Measurements from ENCODE around the gene ACTR5.

The ACTR5 gene

DNA sequence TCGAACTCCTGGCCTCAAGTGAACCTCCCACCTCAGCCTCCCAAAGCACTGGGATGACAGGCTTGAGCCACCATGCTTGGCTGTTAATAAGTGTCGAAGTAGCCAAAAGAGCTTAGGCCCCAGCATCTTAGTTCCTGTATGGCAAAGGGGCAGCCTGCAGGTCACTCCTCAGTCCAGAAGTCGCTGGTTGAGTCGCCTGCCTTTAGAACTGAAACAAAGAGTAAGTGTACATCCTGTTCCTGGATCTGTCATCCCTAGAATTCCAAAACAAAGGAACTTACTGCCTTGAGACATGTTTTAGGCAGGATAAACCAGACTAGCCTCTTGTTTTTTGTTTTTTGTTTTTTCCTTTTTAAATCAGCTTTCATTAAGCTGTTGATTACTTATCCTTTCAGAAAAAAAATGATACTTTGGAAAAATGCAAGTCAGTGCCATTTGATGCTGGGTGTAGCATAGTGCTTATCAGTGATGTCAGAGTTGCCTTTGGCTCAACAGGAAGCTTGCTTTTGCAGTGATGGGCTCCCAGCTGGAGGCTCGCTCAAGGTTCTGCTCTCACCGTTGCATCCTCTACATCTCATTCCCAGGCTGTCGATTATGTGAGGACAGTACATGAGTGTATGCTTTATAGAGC, 9.0 kb downstream of the ACTR5 start:
- ChIA-PET CTCF (interaction anchor here (12.3 kb wide), 1 partner anchor 109 kb away, joined by 164 read pairs; no protein-coding TSS in a partner anchor), POLR2A (no interaction called here)
- TF ChIP-seq, protein P1, sequence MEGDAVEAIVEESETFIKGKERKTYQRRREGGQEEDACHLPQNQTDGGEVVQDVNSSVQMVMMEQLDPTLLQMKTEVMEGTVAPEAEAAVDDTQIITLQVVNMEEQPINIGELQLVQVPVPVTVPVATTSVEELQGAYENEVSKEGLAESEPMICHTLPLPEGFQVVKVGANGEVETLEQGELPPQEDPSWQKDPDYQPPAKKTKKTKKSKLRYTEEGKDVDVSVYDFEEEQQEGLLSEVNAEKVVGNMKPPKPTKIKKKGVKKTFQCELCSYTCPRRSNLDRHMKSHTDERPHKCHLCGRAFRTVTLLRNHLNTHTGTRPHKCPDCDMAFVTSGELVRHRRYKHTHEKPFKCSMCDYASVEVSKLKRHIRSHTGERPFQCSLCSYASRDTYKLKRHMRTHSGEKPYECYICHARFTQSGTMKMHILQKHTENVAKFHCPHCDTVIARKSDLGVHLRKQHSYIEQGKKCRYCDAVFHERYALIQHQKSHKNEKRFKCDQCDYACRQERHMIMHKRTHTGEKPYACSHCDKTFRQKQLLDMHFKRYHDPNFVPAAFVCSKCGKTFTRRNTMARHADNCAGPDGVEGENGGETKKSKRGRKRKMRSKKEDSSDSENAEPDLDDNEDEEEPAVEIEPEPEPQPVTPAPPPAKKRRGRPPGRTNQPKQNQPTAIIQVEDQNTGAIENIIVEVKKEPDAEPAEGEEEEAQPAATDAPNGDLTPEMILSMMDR (IDR thresholded peaks at IDR 0.05; ENCODE audit: insufficient read depth, low read length, missing control alignments) = no peak
- DNase-seq (ENCODE audit: low read depth, low spot score) = no peak
- no peak overlapping the region for H3K4me3 ChIP-seq (ENCODE audit: low read depth, low read length)

DNA sequence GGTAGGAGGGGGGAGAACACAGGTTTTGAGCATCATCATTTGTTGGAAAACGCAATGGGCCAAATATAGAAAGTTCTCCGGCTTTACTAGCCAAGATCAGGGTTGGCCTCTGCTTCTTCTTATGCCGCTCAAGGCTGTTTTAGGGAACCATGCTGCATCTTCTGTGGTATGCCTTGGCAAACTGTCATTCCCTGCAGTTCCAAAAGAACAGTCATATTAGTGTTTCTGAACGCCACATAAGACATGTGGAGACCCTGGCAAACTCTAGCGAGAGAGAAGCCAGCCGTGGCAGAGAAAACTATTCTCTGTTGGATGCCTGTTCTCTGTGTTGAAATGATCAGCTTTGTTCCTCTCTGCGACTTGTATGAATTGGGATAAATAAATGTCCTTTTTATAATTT, 10.8 kb downstream of the ACTR5 start:
- no peak for DNase-seq (ENCODE audit: low read depth, low spot score)
- TF ChIP-seq, protein P1 (IDR thresholded peaks at IDR 0.05; ENCODE audit: insufficient read depth, low read length, missing control alignments) = no peak
- POLR2A ChIA-PET = no interaction called here
- H3K4me3 ChIP-seq (ENCODE audit: low read depth, low read length) = no peak overlapping the region
- CTCF ChIA-PET = interaction anchor here (1.2 to 12.3 kb wide), 4 partner anchors 8 to 116 kb away, joined by 3 to 164 read pairs (median 14); no protein-coding TSS in a partner anchor

- no peak overlapping the region for H3K4me3 ChIP-seq (ENCODE audit: low read depth, low read length)
- ChIA-PET POLR2A (no interaction called here), CTCF (interaction anchor here (4.2 kb wide), 1 partner anchor 10 kb away, joined by 24 read pairs; no protein-coding TSS in a partner anchor)
- TF ChIP-seq, protein P1 (IDR thresholded peaks at IDR 0.05; ENCODE audit: insufficient read depth, low read length, missing control alignments) = no peak
- DNase-seq (ENCODE audit: low read depth, low spot score) = no peak
These were observed 12.7 kb downstream of the ACTR5 start for GRCh38 chr20:38760978-38761377.

DNA sequence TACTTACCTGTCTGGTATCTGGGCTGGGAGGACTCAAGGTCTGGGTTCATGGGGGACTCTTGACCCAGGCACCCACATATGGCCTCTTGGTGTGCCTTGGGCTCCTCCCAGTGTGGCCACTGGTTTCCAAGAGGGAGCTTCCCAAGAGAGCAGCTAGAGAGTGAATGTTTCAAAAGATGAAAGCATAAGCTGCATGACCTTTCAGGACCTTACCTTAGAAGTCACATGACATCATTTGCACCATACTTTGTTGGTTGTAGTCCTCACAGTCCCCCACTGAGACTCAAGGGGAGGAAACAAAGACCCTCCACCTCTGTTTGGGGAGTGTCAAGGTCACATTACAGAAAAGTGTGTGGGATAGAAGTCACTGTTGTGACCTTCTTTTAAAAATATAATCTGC, 13.9 kb downstream of the ACTR5 start:
- no peak for DNase-seq (ENCODE audit: low read depth, low spot score)
- no peak overlapping the region for H3K4me3 ChIP-seq (ENCODE audit: low read depth, low read length)
- ChIA-PET CTCF (interaction anchor here (1.5 to 4.2 kb wide), 2 partner anchors 11 to 131 kb away, joined by 4 to 24 read pairs; no protein-coding TSS in a partner anchor), POLR2A (no interaction called here)
- TF ChIP-seq, protein P1 (IDR thresholded peaks at IDR 0.05; ENCODE audit: insufficient read depth, low read length, missing control alignments) = no peak

DNA sequence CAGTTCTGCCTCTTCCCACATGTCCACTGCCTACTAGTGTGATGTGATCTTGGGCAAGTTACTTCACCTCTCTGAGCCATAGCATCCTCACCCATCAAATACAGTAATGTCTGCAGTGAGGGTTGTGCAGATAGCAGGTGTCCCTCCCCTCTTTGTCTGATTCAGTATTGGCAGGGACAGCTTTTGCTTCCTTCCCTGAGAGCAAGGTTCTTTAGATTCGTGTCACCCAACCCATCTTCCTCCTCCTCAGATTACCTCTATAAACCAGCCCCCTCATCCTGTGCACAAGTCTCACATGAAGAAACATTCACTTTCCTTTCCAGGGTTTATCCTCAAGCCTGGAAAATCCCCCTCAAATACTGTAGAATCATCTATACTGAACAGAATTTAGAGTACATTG, 15.4 kb downstream of the ACTR5 start:
- no peak for DNase-seq (ENCODE audit: low read depth, low spot score)
- ChIA-PET POLR2A (no interaction called here), CTCF (interaction anchor here (1.5 kb wide), 1 partner anchor 130 kb away, joined by 4 read pairs; no protein-coding TSS in a partner anchor)
- TF ChIP-seq, protein P1 (IDR thresholded peaks at IDR 0.05; ENCODE audit: insufficient read depth, low read length, missing control alignments) = no peak
- H3K4me3 ChIP-seq (ENCODE audit: low read depth, low read length) = no peak overlapping the region

GRCh38 chr20:38764567-38765318, 16.5 kb downstream of the ACTR5 start:
- TF ChIP-seq, protein P1 (IDR thresholded peaks at IDR 0.05; ENCODE audit: insufficient read depth, low read length, missing control alignments) = no peak
- ChIA-PET CTCF (interaction anchor here (1.0 to 1.6 kb wide), 3 partner anchors 12 to 129 kb away, joined by 3 to 11 read pairs (median 4); no protein-coding TSS in a partner anchor), POLR2A (interaction anchor here (0.6 kb wide), 1 partner anchor 26 kb away, joined by 3 read pairs; no protein-coding TSS in a partner anchor)
- H3K4me3 ChIP-seq (ENCODE audit: low read depth, low read length) = no peak overlapping the region
- DNase-seq (ENCODE audit: low read depth, low spot score) = peak; percentile 68

Measured in AG04449 (cell line).